ENCODE measurements around the gene JAKMIP3.
"Not testable (repeated sequence)": the region's sequence is repeated elsewhere in the genome, so short reads cannot be mapped to it uniquely, and the experiment has no call there.

JAKMIP3 gene

DNA sequence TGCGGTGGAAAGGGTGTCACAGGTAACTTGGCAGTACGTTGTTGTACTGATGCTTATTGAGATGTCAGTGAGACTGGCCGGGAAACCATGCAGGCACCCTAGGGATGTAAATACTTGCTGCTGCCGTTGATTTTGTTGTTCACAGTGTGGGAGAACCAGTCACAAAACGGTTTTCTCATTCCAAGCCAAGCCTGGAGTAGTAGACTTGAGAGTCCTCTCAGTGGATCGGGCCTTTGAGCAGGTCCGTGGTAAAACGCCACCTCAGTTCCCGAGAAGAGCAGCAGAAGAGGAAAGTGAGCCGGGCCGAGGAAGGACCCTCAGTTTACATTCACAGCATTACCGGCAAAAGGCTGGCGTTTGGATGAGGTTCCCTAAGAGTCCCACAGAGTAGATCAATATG is 1.1 kb downstream of the JAKMIP3 start:
- no peak for DNase-seq

DNA sequence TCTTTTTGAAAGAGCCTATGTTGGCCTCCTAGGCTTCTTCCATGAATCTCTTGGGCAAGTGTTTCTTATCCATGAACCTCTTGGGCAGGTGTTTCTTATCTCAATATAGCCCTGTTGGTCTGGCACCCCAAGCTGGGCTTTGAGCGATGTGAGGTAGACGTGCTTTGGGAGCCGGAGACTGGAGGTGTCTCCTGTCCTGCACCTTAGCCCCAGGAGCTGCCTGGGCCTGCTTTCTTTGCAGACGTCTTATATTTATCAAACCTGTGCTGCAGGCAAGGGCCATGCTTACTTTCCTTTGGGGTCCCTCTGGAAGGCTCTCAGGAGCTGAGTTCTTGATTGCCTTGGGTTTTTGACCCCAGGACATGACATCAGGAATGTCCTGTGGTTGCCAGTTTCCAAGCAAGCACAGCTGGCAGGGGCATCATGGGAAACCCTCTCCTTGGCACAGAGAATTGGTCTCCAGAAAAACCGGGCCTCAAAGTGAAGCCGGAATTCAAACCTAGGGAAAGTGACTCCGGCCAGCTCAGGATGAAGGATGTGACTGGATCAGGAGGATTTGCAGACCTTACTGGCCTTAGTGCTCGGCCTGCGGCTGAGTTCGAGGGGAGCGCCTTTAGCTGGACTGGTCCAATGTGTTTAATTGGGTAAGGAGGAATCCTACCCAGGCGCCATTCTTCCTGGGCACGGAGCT is 2.8 kb downstream of the JAKMIP3 start:
- DNase-seq, result no peak

DNA sequence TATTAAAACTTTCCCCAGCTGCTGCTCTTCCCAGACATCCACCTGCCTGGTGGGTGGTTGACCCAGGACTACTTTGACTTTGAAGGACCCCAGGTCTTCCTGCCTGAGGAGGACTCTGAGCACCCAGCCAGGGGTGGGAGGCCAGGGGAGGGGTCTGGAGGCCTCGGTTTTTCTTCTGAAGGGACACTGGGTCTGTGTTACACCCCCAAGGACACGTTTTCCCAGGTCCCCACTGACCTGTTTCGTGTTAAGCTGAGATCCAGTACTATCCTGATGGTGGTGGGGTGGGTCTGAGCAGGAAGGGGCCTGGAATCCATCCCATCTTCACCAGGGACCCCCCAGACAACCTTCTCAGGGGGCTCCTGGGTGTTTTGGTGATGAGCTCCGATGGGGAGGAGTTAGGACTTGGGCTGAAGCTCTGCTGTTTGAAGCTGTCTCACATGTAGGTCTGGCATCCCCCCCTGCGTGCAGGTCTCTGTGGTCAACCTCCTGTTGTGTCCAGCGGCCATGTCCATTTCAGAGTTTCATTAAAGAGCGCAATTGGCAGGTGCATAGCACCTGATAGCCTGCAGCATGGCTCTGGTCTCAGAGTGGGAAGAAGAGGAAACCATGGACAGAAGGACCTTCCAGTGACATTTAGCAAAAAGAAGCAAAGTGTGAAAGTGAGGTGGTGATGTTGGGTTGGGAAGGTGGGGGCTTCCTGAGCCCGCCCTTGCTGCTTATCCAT is 3.5 kb downstream of the JAKMIP3 start:
- DNase-seq, result no peak

DNA sequence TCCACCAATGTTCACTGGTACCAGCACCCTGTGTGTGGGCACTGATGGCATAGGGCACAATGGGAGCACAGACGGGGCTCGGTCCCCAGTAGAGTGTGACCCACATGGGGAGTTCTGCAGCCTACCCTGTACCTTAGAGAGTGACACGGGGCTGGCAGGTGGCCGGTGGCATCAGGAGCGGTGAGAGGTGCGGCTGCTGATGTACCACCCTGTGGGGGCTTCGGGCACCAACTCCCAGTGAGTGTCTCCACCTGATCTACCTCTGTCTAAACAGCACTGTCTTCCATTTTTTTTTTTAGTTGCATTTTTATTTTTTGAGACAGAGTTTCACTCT is 4.1 kb downstream of the JAKMIP3 start:
- no peak for DNase-seq

DNA sequence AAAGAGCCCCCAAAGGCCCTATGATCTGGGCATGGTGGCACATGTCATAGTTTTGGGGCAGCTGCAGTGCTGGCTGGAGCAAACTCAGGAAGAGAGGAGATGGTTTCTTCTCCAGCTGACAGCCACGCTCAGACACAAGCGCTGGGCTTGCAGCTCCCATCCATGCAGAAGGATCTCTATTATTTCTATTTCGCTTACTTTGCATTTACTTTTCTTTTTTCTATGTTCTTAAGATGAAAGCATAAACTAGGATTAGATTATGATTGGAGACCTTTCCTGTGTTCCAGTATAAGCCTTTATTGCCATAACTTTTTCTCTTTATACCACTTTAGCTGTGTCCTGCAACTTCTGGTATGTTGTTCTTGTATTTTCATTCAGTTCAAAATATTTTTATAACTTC is 5.0 kb downstream of the JAKMIP3 start:
- DNase-seq, result no peak

DNA sequence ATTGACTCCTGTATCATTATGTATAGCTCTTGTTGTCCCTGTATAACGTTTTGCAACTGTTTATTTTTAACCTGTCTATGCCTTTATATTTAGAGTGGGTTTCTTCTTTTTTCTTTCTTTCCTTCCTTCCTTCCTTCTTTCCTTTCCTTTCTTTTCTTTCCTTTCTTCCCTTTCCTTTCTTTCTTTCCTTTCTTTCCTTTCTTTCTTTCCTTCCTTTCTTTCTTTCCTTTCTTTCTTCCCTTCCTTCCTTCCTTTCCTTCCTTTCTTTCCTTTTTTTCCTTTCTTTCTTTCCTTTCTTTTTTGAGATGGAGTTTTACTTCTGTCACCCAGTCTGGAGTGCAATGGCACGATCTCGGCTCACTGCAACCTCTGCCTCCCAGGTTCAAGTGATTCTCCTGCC is 5.9 kb downstream of the JAKMIP3 start:
- DNase-seq, result no peak

DNA sequence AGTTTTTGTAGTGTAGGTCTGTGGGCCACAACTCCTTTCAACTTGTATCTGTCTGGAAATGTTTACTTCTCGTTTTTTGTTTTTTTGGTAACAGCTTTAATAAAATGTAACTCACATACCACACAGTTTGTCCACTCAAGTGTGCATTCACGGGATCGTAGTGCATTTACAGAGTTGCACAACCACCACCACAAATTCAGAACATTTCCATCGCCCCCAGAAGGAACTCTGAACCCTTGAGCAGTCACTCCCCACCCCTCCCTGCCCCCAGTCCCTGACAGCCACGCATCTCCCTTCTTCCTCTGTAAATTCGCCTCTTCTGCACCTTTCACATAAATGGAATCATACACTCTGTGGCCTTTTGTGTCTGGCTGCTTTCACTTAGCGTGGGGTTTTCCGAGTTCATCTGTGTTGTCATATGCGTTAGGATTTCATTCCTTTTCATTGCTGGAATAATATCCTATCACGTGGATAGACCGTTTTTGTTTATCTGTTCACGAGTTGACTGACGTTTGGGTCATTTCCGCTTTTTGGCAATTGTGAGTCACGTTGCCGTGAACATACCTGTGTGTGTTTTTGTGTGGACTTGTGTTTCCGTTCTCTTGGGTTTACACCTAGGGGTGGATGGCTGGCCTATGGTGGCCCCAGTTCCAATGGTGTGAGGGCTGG is 10.3 kb downstream of the JAKMIP3 start:
- DNase-seq, result no peak

DNA sequence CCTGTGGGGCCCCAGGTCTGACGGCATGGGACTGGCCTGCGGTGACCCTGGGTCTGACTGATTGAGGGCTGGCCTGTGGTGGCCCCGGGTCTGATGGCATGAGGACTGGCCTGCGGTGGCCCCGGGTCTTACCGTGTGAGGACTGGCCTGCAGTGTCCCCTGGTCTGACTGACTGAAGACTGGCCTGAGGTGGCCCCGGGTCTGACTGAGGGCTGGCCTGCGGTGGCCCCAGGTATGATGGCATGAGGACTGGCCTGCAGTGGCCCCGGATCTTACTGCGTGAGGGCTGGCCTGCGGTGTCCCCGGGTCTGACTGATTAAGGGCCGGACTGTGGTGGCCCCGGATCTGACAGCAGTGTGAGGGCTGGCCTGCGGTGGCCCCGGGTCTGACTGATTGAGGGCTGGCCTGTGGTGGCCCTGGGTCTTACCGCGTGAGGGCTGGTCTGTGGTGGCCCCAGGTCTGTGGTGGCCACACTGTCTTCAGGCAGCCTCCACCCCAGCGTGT is 10.9 kb downstream of the JAKMIP3 start:
- DNase-seq, result no peak

DNA sequence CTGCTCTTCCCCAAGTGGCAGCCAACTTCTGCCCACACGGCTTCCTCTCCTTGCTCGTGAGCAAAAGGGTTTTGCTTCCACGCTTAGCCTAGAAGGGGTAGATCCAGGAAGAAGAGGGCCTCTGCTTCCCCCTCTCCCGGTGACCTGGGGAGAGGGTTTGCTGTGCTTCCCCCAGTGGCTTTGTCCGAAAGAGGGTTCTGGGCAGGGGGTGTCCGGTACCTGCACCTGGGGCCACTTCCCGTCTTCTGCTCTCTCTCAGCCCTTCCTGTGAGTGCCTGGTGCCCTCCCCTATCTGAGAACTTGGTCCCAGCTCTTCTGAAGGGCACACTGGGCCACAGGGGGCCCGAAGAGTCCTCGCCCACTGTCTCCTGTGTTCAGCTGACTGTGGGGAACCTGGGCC is 11.3 kb downstream of the JAKMIP3 start:
- DNase-seq, result no peak

DNA sequence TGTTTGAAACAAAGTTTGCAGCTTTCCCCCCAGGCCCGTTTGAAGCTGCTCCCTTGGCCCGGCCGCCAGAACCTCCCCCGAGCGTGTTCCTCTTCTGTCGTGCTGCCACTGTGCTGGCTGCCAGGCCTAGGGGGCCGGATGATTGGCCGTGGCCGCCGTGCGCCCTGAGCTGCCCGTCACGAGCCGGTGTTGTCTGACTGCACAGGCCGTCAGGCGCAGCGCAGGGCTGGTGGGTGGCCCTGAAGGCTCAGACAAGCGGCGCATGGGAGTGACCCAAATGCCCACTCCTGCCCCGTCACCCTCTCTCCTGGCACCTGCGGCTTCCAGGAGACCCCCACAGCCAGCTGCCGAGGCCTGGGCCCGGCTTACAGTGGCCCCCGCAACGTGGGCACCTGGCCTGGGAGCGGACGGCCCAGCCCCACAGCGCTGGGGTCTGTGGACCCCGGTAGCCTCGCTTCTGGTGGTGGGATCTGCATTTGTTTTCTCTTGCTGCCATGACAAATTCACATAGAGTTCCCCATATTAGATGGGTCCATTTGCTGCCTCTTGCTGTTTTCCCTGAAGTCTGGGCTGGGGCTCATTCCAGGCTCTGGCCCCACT is 13.1 kb downstream of the JAKMIP3 start:
- DNase-seq, result no peak

DNA sequence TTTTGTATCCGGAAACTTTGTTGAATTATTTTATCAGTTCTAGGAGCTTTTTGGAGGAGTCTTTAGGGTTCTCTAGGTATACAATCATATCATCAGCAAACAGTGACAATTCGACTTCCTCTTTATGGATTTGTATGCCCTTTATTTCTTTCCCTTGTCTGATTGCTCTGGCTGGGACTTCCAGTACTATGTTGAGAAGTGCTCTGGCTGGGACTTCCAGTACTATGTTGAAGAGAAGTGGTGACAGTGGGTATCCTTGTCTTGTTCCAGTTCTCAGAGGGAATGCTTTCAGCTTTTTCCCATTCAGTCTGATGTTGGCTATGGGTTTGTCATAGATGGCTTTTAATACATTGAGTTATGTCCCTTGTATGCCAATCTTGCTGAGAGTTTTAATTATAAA is 18.6 kb downstream of the JAKMIP3 start:
- DNase-seq, result not testable (repeated sequence)

DNA sequence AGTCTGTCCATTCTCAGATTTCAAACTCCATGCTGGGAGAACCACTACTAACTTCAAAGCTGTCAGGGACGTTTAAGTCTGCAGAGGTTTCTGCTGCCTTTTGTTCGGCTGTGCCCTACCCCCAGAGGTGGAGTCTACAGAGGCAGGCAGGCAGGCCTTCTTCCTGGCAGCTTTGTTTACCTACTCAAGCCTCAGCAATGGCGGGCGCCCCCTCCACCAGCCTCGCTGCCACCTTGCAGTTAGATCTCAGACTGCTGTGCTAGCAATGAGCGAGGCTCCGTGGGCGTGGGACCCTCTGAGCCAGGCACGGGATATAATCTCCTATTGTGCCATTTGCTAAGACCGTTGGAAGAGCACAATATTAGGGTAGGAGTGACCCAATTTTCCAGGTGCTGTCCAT is 27.5 kb downstream of the JAKMIP3 start:
- not testable (repeated sequence) for DNase-seq

DNA sequence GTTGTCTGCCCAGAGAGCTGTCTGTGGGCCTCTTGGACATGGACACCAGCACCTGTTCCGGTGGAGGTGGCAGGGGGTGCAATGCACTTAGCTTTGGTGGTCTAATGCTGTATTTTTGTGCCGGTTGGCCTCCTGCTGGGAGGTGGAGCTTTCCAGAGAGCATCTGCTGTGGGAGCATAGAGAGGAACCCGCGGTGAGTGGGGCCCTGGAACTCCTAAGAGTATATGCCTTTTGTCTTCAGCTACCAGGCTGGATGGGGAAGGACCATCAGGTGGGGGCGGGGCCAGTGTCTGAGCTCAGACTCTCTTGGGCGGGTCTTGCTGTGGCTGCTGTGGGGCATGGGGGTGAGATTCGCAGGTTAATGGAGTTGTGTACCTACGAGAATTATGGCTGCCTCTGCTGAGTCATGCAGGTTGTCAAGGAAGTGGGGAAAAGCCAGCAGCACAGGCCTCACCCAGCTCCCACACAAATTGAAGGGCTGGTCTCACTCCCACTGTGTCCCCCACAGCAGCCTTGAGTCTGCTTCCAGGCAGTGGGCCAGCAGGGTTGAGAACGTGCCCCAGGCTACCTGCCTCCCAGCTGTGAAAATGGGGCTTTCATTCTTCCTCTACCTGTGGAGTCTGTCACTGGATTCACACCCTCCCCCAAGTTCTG is 29.0 kb downstream of the JAKMIP3 start:
- no peak for DNase-seq

DNA sequence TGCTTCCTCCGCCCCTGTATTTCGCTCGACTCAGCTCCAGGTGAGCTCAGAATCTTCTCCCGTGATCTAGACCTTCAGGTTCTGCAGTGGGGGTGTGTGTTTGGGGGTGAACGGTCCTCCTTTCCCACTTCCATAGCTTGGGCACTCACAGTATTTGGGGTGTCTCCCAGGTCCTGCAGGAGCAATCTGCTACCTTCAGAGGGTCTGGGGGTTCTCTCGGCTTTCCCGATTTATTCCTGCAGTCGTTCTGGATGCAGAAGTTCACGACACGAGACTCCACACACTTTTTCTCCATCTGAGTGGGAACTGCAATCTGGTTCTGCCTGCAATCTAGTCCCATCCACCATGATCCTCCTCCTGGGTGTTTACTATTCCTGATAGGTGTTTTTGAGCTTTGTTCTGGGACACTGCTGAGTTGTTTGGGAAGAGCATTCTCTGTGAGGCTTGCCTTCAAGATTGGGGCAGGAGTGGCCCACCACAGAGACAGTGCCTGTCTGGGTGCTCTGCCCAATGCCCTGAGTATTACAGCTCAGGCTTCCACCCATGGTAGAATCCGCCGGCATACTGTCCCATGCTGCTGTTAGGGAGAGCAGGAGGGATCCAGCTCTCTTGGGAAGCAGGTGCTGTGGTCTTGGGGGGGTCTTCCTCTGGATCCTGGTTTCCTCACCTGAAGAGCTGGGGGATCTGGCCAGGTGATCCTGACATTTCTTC is 29.8 kb downstream of the JAKMIP3 start:
- no peak for DNase-seq

DNA sequence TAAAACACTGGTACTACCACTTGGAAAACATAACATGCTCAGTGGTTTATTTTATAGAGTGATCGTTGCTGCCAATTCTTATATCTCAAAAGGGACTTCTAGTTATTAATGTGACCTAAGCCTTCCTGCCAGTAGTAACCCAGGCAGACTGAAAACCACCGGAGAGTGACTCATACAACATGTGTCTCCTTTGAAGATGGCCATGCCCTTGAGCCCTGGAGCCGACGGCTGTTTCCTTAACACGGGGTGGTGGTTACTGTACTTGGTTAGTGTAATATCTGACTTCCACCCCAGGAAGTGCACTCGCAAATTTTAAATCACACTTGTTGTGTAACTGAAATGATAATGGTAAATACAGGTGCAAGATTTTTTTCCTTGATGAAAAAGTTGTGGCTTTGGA is 30.5 kb downstream of the JAKMIP3 start:
- no peak for DNase-seq

DNA sequence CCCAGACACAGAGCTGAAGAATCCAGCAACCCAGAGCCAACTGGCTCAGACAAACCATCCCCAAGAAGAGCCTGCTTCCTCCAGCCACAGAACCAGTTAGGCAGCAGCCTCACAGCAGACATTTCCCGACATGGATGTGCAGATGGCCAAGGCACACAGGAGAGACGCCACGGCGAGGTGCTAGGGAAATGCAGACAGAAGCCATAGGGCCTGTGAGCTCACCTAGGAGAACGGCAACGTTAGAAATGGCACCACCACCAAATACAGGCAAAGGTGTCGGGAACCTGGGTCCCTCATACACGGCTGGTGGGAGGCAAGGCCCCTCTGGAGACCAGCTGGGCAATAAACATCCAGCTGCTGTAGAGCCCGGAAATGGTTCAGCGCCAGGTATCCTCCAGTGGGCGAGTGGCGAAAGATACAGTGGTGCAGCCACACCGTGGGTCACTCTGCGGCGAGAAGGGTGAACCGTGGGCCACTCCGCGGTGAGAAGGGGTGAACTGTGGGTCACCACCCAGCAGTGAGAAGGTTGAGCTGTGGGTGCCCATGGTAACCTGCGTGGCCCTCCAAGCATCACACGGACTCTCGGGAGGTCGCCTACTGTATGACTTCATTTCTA is 31.2 kb downstream of the JAKMIP3 start:
- DNase-seq, result no peak

DNA sequence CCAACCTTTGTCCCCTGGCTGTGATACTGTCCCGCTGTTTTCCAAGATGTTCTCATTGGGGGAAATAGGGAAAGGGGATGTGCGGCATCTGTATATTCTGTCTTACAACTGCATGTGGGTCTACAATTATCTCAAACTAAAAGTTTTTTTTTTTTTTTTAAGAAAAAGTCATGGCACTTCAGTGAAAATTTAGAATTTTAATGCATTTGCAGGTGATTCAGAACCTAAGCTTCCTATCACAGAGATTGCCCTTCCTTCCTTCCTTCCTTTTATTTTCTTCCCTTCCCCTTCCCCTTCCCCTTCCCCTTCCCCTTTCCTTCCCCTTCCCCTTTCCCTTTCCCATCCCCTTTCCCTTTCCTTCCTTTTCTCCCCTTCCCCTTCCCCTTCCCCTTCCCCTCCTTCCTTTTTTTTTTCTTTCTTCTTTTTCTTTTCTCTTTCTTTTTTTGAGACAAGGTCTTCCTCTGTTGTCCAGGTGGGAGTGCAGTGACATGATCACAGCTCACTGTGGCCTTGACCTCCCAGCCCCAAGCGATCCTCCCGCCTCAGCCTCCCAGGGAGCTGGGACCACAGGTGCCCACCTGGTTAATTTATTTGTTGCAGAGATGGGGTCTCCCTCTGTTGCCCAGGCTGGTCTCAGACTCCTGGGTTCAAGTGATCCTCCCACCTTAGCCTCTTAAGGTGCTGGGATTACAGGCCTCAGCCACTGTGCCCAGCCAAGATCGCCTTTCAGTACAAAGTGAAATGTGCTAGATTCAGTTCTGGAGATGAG is 32.0 kb downstream of the JAKMIP3 start:
- DNase-seq, result no peak

DNA sequence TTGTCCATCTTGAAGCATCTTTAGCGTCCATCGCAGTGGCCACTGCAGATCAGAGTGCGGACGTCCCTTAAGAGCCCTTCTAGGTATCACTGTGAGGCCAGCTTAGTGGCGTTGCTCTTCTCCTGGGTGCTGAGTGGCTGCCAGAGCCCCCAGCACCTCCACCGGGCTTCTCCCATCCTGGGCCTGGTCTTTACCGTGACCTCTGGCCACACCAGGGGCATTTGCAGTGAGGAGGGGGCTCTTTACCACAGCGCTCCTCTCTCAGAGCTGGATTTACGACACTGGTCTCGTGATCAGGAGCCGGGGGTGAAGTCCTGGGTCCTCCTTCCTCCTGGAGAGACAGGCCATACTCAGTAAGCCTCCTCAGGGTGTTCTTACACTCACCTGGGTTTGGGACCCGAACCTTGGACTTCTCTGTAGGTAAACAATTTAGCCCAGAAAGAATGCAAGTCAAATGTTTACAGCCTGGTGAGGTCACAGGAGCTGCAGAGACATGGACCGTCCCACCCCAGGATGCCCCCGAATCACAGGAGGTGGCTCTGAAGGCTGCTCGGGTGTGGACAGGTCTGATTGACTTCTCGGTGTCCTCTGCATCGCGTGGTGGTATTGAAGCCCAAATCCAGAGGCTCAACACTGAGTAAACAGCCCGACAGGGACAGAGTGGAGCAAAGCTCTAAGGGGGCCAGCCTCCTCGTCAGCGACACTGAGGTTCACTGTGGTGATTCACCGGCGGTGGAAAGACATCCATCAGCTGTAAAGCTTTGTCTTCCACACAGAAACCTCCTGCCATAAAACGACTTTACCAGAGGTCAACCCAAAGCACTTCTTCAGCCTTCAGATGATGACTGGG is 33.0 kb downstream of the JAKMIP3 start:
- no peak for DNase-seq

DNA sequence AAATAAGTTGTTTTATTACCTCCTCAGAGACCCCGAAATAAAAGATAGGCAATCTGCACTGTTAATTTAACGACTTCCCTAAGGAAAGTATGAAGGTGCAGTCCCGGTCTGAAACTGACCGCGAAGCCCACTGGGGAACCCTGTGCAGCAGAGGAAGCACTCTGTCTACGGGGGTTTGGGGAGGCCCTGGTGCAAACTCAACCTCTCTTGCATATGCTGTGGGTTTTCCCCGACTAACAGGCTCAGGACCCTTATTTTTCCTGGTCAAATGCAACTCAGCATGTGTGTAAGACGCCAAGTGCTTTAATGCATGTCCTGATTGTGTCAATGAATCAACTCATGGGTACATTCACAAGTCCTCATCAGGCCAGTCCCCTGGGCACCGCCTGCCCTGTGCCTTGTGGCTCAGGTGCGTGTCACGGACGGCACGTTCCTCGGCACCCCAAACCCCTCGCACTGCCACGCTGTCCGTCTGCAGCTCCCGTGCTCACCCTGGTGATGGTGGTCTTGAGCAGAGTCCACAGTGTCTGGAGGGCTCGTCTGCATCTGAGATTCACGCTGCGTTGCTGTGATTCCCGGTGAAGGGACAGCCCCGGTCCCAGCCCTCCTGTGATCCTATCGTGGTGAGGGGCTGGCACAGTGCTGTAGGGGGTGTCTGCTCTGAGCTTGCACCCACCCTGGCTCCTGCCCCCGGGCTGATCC is 33.8 kb downstream of the JAKMIP3 start:
- DNase-seq, result no peak

DNA sequence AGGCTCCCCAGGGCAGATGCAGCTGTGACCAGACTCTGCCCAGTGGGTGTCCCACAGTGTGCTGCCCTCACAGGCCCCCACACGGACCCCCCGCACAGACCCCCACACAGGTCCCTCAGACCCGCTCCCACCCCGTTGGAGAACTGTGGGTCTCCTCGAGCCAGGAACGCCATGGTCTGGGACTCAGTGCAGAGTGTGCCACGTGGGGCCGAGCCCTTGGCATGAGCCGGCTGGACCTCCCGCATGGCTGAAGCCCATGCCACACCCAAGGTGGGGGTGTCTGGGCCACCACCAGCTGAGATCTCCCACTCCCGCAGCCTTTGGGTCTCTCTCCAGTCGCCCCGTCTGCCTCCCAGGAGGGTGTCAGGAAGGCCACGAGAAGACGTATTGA is 34.3 kb downstream of the JAKMIP3 start:
- no peak for DNase-seq
